ENCODE measurements around the gene PCIF1.
A peak's percentile ranks its signal among the peaks of the same experiment; 100 is the strongest.

Gene PCIF1

GRCh38 chr20:45934586-45935415 is at the start of gene PCIF1:
TSS of gene PCIF1 (plus strand) at chr20:45934683. CDS start at chr20:45939000, 4,317 bp downstream.
- intact Hi-C loops (cut with DNase I) = loop anchor here (2.0 to 10.0 kb wide), 3 partner anchors 38 to 120 kb away; partner anchors contain the start of genes CTSA, NEURL2, UBE2C and ZNF335

GRCh38 chr20:45886590-45887345 is 47.7 kb upstream of the PCIF1 start:
- no peak for DNase-seq
- intact Hi-C loops (cut with DNase I) = no loop called here

More at GRCh38 chr20:45934586-45935415, at the start of gene PCIF1:
- DNase-seq = peak; percentile 95 to 99 (median 98)

GRCh38 chr20:45887346-45887715 is 47.2 kb upstream of the PCIF1 start, which contains the start of gene SPATA25:
TSS of gene SPATA25 (minus strand) at chr20:45887622. CDS start at chr20:45887590, 32 bp downstream.
- intact Hi-C loops (cut with DNase I) = no loop called here
- no peak for DNase-seq

GRCh38 chr20:45888681-45889080 is 45.8 kb upstream of the PCIF1 start:
- intact Hi-C loops (cut with DNase I) = no loop called here
- no peak for DNase-seq

- intact Hi-C loops (cut with DNase I) = loop anchor here (2.0 kb wide), 1 partner anchor 44 kb away; the partner anchor contains the start of gene PCIF1
- peak; percentile 51 to 85 (median 69) for DNase-seq
Measured at GRCh38 chr20:45890077-45890984, 44.2 kb upstream of the PCIF1 start.

- intact Hi-C loops (cut with DNase I) = loop anchor here (2.0 kb wide), 1 partner anchor 44 kb away; the partner anchor contains the start of gene PCIF1
- peak; percentile 89 to 98 (median 95) for DNase-seq
Measured at GRCh38 chr20:45890985-45891983, 43.2 kb upstream of the PCIF1 start, which contains the start of the genes CTSA and NEURL2. TSS of gene CTSA (plus strand) at chr20:45891335. CDS start at chr20:45891569, 234 bp downstream. TSS of gene NEURL2 (minus strand) at chr20:45891208. CDS start at chr20:45890991, 217 bp downstream.

- intact Hi-C loops (cut with DNase I) = no loop called here
- peak in 10 of 42 donors; percentile 12 to 63 (median 32) for DNase-seq
Measured at GRCh38 chr20:45892049-45892825, 42.2 kb upstream of the PCIF1 start.

GRCh38 chr20:45892828-45893500 is 41.5 kb upstream of the PCIF1 start:
- intact Hi-C loops (cut with DNase I) = no loop called here
- no peak for DNase-seq

GRCh38 chr20:45893831-45894230 is 40.7 kb upstream of the PCIF1 start:
- intact Hi-C loops (cut with DNase I) = no loop called here
- DNase-seq = no peak

- no peak for DNase-seq
- intact Hi-C loops (cut with DNase I) = no loop called here
Measured at GRCh38 chr20:45894797-45895196, 39.7 kb upstream of the PCIF1 start.

- intact Hi-C loops (cut with DNase I) = no loop called here
- DNase-seq = no peak
Measured at GRCh38 chr20:45896641-45897161, 37.8 kb upstream of the PCIF1 start.

- no peak for DNase-seq
- intact Hi-C loops (cut with DNase I) = no loop called here
Measured at GRCh38 chr20:45897289-45897688, 37.2 kb upstream of the PCIF1 start.

- intact Hi-C loops (cut with DNase I) = no loop called here
- no peak for DNase-seq
Measured at GRCh38 chr20:45897692-45898091, 36.8 kb upstream of the PCIF1 start.

GRCh38 chr20:45898285-45898684 is 36.2 kb upstream of the PCIF1 start:
- intact Hi-C loops (cut with DNase I) = no loop called here
- no peak for DNase-seq

- intact Hi-C loops (cut with DNase I) = no loop called here
- no peak for DNase-seq
Measured at GRCh38 chr20:45899046-45899835, 35.2 kb upstream of the PCIF1 start.

All from head of caudate nucleus (tissue), 42 donors.